ENCODE results near the gene PZP. TPM values are rescaled to one million over a fixed set of nuclear protein-coding genes. Genes with fewer than 3 reads are reported as not detected.

PZP gene
- total RNA-seq, 1 experiment from 2014 or later, result not detected

- Histone ChIP-seq H4K8ac (replicated peaks; ENCODE audit: insufficient read length, low read depth, low read length) (no peak overlapping the region), H3K79me1 (ENCODE audit: insufficient read depth, low read depth, low read length, poor library complexity, severe bottlenecking) (no peaks in the 10 kb centered on the region), H3K18ac (ENCODE audit: insufficient read length, low read depth, low read length) (no peak overlapping the region), H4K5ac (ENCODE audit: insufficient read length, low read depth, low read length) (no peak overlapping the region), H2BK20ac (ENCODE audit: low read depth, low read length, poor library complexity, severe bottlenecking) (no peak overlapping the region), H2AFZ (ENCODE audit: low read length) (no peak overlapping the region), H3K14ac (ENCODE audit: insufficient read depth, low read length) (no peak overlapping the region), H3K23me2 (ENCODE audit: insufficient read length, low read depth, low read length, poor library complexity, severe bottlenecking) (no peaks in the 10 kb centered on the region), H4K91ac (ENCODE audit: insufficient read length, low read depth, low read length) (no peak overlapping the region), H2BK12ac (ENCODE audit: insufficient read length, low read depth, low read length) (no peak overlapping the region), H3K27ac (ENCODE audit: insufficient read length, low read depth, low read length) (no peak overlapping the region), H3K27me3 (ENCODE audit: insufficient read depth, low read length) (no peaks in the 10 kb centered on the region), H2BK15ac (ENCODE audit: low read depth, low read length) (no peak overlapping the region), H3K56ac (ENCODE audit: insufficient read length, low read depth, low read length) (no peak overlapping the region), H4K20me1 (ENCODE audit: control insufficient read depth, insufficient read depth, insufficient read length) (no peaks in the 10 kb centered on the region), H2BK5ac (ENCODE audit: insufficient read length, low read length) (no peak overlapping the region), H3K4me2 (ENCODE audit: insufficient read depth, insufficient read length, low read length) (no peak overlapping the region), H3K9me3 (ENCODE audit: control insufficient read depth, low read depth, low read length) (no peaks in the 10 kb centered on the region), H3K79me2 (ENCODE audit: insufficient read depth, low read length) (no peaks in the 10 kb centered on the region), H3K4ac (ENCODE audit: low read depth, low read length) (no peak overlapping the region), H3T11ph (ENCODE audit: low read length) (no peak overlapping the region), H3K4me1 (ENCODE audit: insufficient read depth, low read length) (no peaks in the 10 kb centered on the region), H3K9ac (ENCODE audit: extremely low read depth, insufficient read length, low read length) (no peak overlapping the region), H2BK120ac (ENCODE audit: low read depth, low read length, poor library complexity, severe bottlenecking) (no peak overlapping the region), H2AK5ac (ENCODE audit: insufficient read length, low read length) (no peak overlapping the region), H3K23ac (ENCODE audit: insufficient read length, low read depth, low read length) (no peak overlapping the region)
- H3K4me1 Mint-ChIP-seq, result no peaks in the 10 kb centered on the region
- TF ChIP-seq CTCF (conservative IDR thresholded peaks at IDR 0.05), result no peak
- H3K27ac Mint-ChIP-seq, result no peak overlapping the region
- no peaks in the 10 kb centered on the region for H3K36me3 Mint-ChIP-seq (ENCODE audit: insufficient read depth in 1 of 3, low read depth in 3 of 3)
- no peaks in the 10 kb centered on the region for H3K27me3 Mint-ChIP-seq (ENCODE audit: low read depth)
- H3K4me3 Mint-ChIP-seq, result no peak overlapping the region
- H3K9me3 Mint-ChIP-seq, result no peaks in the 10 kb centered on the region
- DNase-seq, result no peak
- no CpG with 5 or more reads among the region's 1 CpG for WGBS (ENCODE audit: extremely low coverage, insufficient read length, low lambda C conversion rate)
These were observed 35.9 kb upstream of the PZP start for GRCh38 chr12:9243999-9244649.

All from H9 (cell line).